Measurements from ENCODE around the gene MTMR3. TPM values are rescaled to one million over a fixed set of nuclear protein-coding genes. Genes with fewer than 3 reads are reported as not detected.

MTMR3 gene
- total RNA-seq, 1 experiment from 2014 or later, result 27.3 TPM

- no peak overlapping the region for H3K27ac Mint-ChIP-seq (ENCODE audit: unreplicated experiment)
- no peak overlapping the region for H3K4me3 Mint-ChIP-seq (ENCODE audit: unreplicated experiment)
- intact Hi-C loops (cut with micrococcal nuclease; ENCODE audit: unreplicated experiment), result no loop called here
- H3K36me3 Mint-ChIP-seq (ENCODE audit: insufficient read depth, unreplicated experiment), result peaks cover 11% of the 10 kb centered on the region
- Histone ChIP-seq H3K36me3 (ENCODE audit: control insufficient read depth, insufficient read depth, low read length) (no peaks in the 10 kb centered on the region; the same call in 1 of the 2 replicates), H3K9me3 (no peaks in the 10 kb centered on the region; the same call in 1 of the 2 replicates), H3K4me3 (ENCODE audit: low read depth, low read length) (no peak overlapping the region), H3K4me1 (no peaks in the 10 kb centered on the region), H3K27me3 (replicated peaks; ENCODE audit: control insufficient read depth, insufficient read depth, low read length) (no peaks in the 10 kb centered on the region)
- no peaks in the 10 kb centered on the region for H3K4me1 Mint-ChIP-seq (ENCODE audit: low read depth, unreplicated experiment)
- CTCF ChIA-PET, result no interaction called here
- H3K9me3 Mint-ChIP-seq (ENCODE audit: unreplicated experiment), result no peaks in the 10 kb centered on the region
- BruUV-seq (replicated peaks), result no TSS peak
- DNase-seq, result no peak
- POLR2A ChIA-PET, result no interaction called here
- TF ChIP-seq CTCF (IDR thresholded peaks at IDR 0.05; ENCODE audit: insufficient read depth in 1 of 2, low read depth in 1 of 2, low read length in 1 of 2, severe bottlenecking in 1 of 2, unreplicated experiment in 1 of 2), result no peak
- H3K27me3 Mint-ChIP-seq (ENCODE audit: insufficient read depth, unreplicated experiment), result no peaks in the 10 kb centered on the region
These were observed 61.4 kb downstream of the MTMR3 start for GRCh38 chr22:29944339-29944738.

- no peak for DNase-seq
- Histone ChIP-seq H3K4me3 (ENCODE audit: low read depth, low read length) (no peak overlapping the region), H3K9me3 (no peaks in the 10 kb centered on the region; the same call in 1 of the 2 replicates), H3K4me1 (no peaks in the 10 kb centered on the region), H3K27me3 (replicated peaks; ENCODE audit: control insufficient read depth, insufficient read depth, low read length) (no peaks in the 10 kb centered on the region), H3K36me3 (ENCODE audit: control insufficient read depth, insufficient read depth, low read length) (no peaks in the 10 kb centered on the region; the same call in 1 of the 2 replicates)
- TF ChIP-seq CTCF (IDR thresholded peaks at IDR 0.05; ENCODE audit: insufficient read depth in 1 of 2, low read depth in 1 of 2, low read length in 1 of 2, severe bottlenecking in 1 of 2, unreplicated experiment in 1 of 2), result no peak
- Mint-ChIP-seq H3K4me3 (ENCODE audit: unreplicated experiment) (no peak overlapping the region), H3K27me3 (ENCODE audit: insufficient read depth, unreplicated experiment) (no peaks in the 10 kb centered on the region), H3K9me3 (ENCODE audit: unreplicated experiment) (no peaks in the 10 kb centered on the region), H3K4me1 (ENCODE audit: low read depth, unreplicated experiment) (no peaks in the 10 kb centered on the region), H3K27ac (ENCODE audit: unreplicated experiment) (no peak overlapping the region), H3K36me3 (ENCODE audit: insufficient read depth, unreplicated experiment) (peaks cover under 1% of the 10 kb centered on the region)
- POLR2A ChIA-PET, result no interaction called here
- intact Hi-C loops (cut with micrococcal nuclease; ENCODE audit: unreplicated experiment), result no loop called here
- no TSS peak for BruUV-seq (replicated peaks)
- CTCF ChIA-PET, result no interaction called here
These were observed 62.5 kb downstream of the MTMR3 start for GRCh38 chr22:29945435-29945834.

GRCh38 chr22:29946220-29946619 is 63.2 kb downstream of the MTMR3 start:
- no peaks in the 10 kb centered on the region for H3K36me3 Mint-ChIP-seq (ENCODE audit: insufficient read depth, unreplicated experiment)
- Histone ChIP-seq H3K4me1 (no peaks in the 10 kb centered on the region), H3K27me3 (replicated peaks; ENCODE audit: control insufficient read depth, insufficient read depth, low read length) (no peaks in the 10 kb centered on the region), H3K9me3 (no peaks in the 10 kb centered on the region; the same call in 1 of the 2 replicates), H3K4me3 (ENCODE audit: low read depth, low read length) (no peak overlapping the region), H3K36me3 (ENCODE audit: control insufficient read depth, insufficient read depth, low read length) (no peaks in the 10 kb centered on the region; the same call in 1 of the 2 replicates)
- BruUV-seq (replicated peaks), result no TSS peak
- ChIA-PET POLR2A (no interaction called here), CTCF (interaction anchor here (0.6 kb wide), 1 partner anchor 1927 kb away, joined by 3 read pairs; no protein-coding TSS in a partner anchor)
- no peaks in the 10 kb centered on the region for H3K4me1 Mint-ChIP-seq (ENCODE audit: low read depth, unreplicated experiment)
- H3K9me3 Mint-ChIP-seq (ENCODE audit: unreplicated experiment), result no peaks in the 10 kb centered on the region
- DNase-seq, result no peak
- H3K27me3 Mint-ChIP-seq (ENCODE audit: insufficient read depth, unreplicated experiment), result no peaks in the 10 kb centered on the region
- no peak overlapping the region for H3K27ac Mint-ChIP-seq (ENCODE audit: unreplicated experiment)
- no peak for TF ChIP-seq CTCF (IDR thresholded peaks at IDR 0.05; ENCODE audit: insufficient read depth in 1 of 2, low read depth in 1 of 2, low read length in 1 of 2, severe bottlenecking in 1 of 2, unreplicated experiment in 1 of 2)
- intact Hi-C loops (cut with micrococcal nuclease; ENCODE audit: unreplicated experiment), result no loop called here
- H3K4me3 Mint-ChIP-seq (ENCODE audit: unreplicated experiment), result no peak overlapping the region

All from Caco-2 (cell line).